Measurements from ENCODE around the gene PFN2. TPM values are rescaled to one million over a fixed set of nuclear protein-coding genes. Genes with fewer than 3 reads are reported as not detected.

Gene PFN2
- total and polyA plus RNA-seq, 2 experiments from 2014 or later = 152 to 172 TPM

- H3K27me3 ChIP-seq = no peaks in the 10 kb centered on the region
- H3K4me1 ChIP-seq (ENCODE audit: insufficient read depth) = no peaks in the 10 kb centered on the region
- WGBS (ENCODE audit: low lambda C conversion rate, missing lambda C conversion rate) = 99% methylated on average over 4 of the region's 4 CpGs
- no peak overlapping the region for H2AFZ ChIP-seq
- H3K9me3 ChIP-seq (ENCODE audit: low read depth) = no peaks in the 10 kb centered on the region
- DNase-seq (ENCODE audit: low spot score) = no peak
- H4K20me1 ChIP-seq (ENCODE audit: insufficient read depth, poor library complexity, severe bottlenecking) = no peaks in the 10 kb centered on the region
- H3K4me3 ChIP-seq = no peak overlapping the region
- TF ChIP-seq EZH2 (IDR thresholded peaks at IDR 0.05; ENCODE audit: borderline replicate concordance) (no peak), EZH2phosphoT487 (IDR thresholded peaks at IDR 0.05; ENCODE audit: low read depth, severe bottlenecking, unreplicated experiment) (no peak), CTCF (IDR thresholded peaks at IDR 0.05; ENCODE audit: poor library complexity) (no peak)
- no peaks in the 10 kb centered on the region for H3K36me3 ChIP-seq (replicated peaks; ENCODE audit: insufficient read depth, low read depth)
- H3K9me2 ChIP-seq (replicated peaks; ENCODE audit: insufficient read depth) = no peaks in the 10 kb centered on the region
- H3K27ac ChIP-seq = no peak overlapping the region
- H3K4me2 ChIP-seq = no peak overlapping the region
- no peaks in the 10 kb centered on the region for H3K79me2 ChIP-seq
These were observed 21.8 kb upstream of the PFN2 start for GRCh38 chr3:149992416-149993058.

GRCh38 chr3:149990423-149990948 is 19.8 kb upstream of the PFN2 start:
- Histone ChIP-seq H4K20me1 (ENCODE audit: insufficient read depth, poor library complexity, severe bottlenecking) (no peaks in the 10 kb centered on the region), H3K4me3 (no peak overlapping the region), H3K36me3 (replicated peaks; ENCODE audit: insufficient read depth, low read depth) (no peaks in the 10 kb centered on the region), H3K9me2 (replicated peaks; ENCODE audit: insufficient read depth) (no peaks in the 10 kb centered on the region), H3K4me1 (ENCODE audit: insufficient read depth) (no peaks in the 10 kb centered on the region), H3K4me2 (no peak overlapping the region), H2AFZ (no peak overlapping the region), H3K27ac (no peak overlapping the region), H3K27me3 (no peaks in the 10 kb centered on the region), H3K9me3 (ENCODE audit: low read depth) (no peaks in the 10 kb centered on the region), H3K79me2 (no peaks in the 10 kb centered on the region)
- no peak for DNase-seq (ENCODE audit: low spot score)
- 79% methylated on average over 1 of the region's 1 CpG for WGBS (ENCODE audit: low lambda C conversion rate, missing lambda C conversion rate)
- TF ChIP-seq CTCF (IDR thresholded peaks at IDR 0.05; ENCODE audit: poor library complexity) = no peak
- TF ChIP-seq EZH2phosphoT487 (IDR thresholded peaks at IDR 0.05; ENCODE audit: low read depth, severe bottlenecking, unreplicated experiment) = no peak
- no peak for TF ChIP-seq EZH2 (IDR thresholded peaks at IDR 0.05; ENCODE audit: borderline replicate concordance)

- Histone ChIP-seq H2AFZ (no peak overlapping the region), H3K36me3 (replicated peaks; ENCODE audit: insufficient read depth, low read depth) (no peaks in the 10 kb centered on the region), H3K79me2 (no peaks in the 10 kb centered on the region), H3K27me3 (no peaks in the 10 kb centered on the region), H3K9me3 (ENCODE audit: low read depth) (no peaks in the 10 kb centered on the region), H3K27ac (no peak overlapping the region), H4K20me1 (ENCODE audit: insufficient read depth, poor library complexity, severe bottlenecking) (no peaks in the 10 kb centered on the region), H3K4me2 (no peak overlapping the region), H3K4me3 (no peak overlapping the region), H3K9me2 (replicated peaks; ENCODE audit: insufficient read depth) (no peaks in the 10 kb centered on the region), H3K4me1 (ENCODE audit: insufficient read depth) (no peaks in the 10 kb centered on the region)
- 96% methylated on average over 2 of the region's 2 CpGs for WGBS (ENCODE audit: low lambda C conversion rate, missing lambda C conversion rate)
- TF ChIP-seq CTCF (IDR thresholded peaks at IDR 0.05; ENCODE audit: poor library complexity) (no peak), EZH2phosphoT487 (IDR thresholded peaks at IDR 0.05; ENCODE audit: low read depth, severe bottlenecking, unreplicated experiment) (no peak), EZH2 (IDR thresholded peaks at IDR 0.05; ENCODE audit: borderline replicate concordance) (no peak)
- no peak for DNase-seq (ENCODE audit: low spot score)
These were observed 18.6 kb upstream of the PFN2 start for GRCh38 chr3:149989307-149989706.

All from hepatocyte (in vitro differentiated cells).